ENCODE data around the gene APOL1.

GRCh38 chr22:36267058-36267457 lies 14.1 kb downstream of the APOL1 start:
- TF ChIP-seq POLR2A (IDR thresholded peaks at IDR 0.05; ENCODE audit: low read length) (no peak), GATA1 (IDR thresholded peaks at IDR 0.05; ENCODE audit: low read depth, low read length) (no peak)
